DND-41 (cell line): ENCODE data around the gene CUBN.
A peak's percentile ranks its signal among the peaks of the same experiment; 100 is the strongest.

Source experiments
- ATAC-seq: fragments of 200-7000 bp; cut with Tn5 transposase; 3 replicates; pipeline ENCODE4 v1.9.1; 2021; ENCODE audit warnings: low read depth; ENCODE audit not compliant: insufficient read depth
- DNase-seq: peaks from one replicate; pipeline ENCODE4 v3.0.0-alpha.2; 2020
- H2AFZ ChIP-seq: 2 replicates; pipeline ENCODE4 v1.6.0; 2012; ENCODE audit warnings: low read depth, low read length
- H3K27ac ChIP-seq: 2 replicates; pipeline ENCODE4 v1.5.1; 2012; ENCODE audit warnings: low read length, inconsistent platforms
- H3K27me3 ChIP-seq: fragments of 200-600 bp; sonication (generic); 2 replicates; pipeline ENCODE4 v1.6.0; 2012; ENCODE audit warnings: low read length, mild to moderate bottlenecking, inconsistent platforms; ENCODE audit not compliant: insufficient read depth, poor library complexity
- H3K36me3 ChIP-seq: 2 replicates; pipeline ENCODE4 v1.5.1; 2012; ENCODE audit warnings: low read length, inconsistent platforms; ENCODE audit not compliant: insufficient read depth
- H3K4me1 ChIP-seq: 2 replicates; pipeline ENCODE4 v1.5.1; 2012; ENCODE audit warnings: mild to moderate bottlenecking, low read length; ENCODE audit not compliant: insufficient read depth
- H3K4me2 ChIP-seq: 2 replicates; pipeline ENCODE4 v1.6.0; 2012; ENCODE audit warnings: mild to moderate bottlenecking, moderate library complexity, low read length, inconsistent platforms; ENCODE audit not compliant: insufficient read depth
- H3K4me3 ChIP-seq, 2 experiments: fragments of 200-600 bp in 1 of 2; shearing (Covaris generic) in 1 of 2; 2 replicates each; pipeline ENCODE4 v1.5.1; 2012 to 2016; ENCODE audit warnings: inconsistent platforms in 2 of 2, low read length in 2 of 2, mild to moderate bottlenecking in 2 of 2, low read depth in 1 of 2, moderate library complexity in 1 of 2
- H3K79me2 ChIP-seq: 2 replicates; pipeline ENCODE4 v1.6.0; 2012; ENCODE audit warnings: low read length, inconsistent platforms; ENCODE audit not compliant: insufficient read depth
- H3K9ac ChIP-seq: 2 replicates; pipeline ENCODE4 v1.6.0; 2012; ENCODE audit warnings: low read depth, mild to moderate bottlenecking, inconsistent platforms, low read length, moderate library complexity
- H3K9me3 ChIP-seq: 2 replicates; pipeline ENCODE4 v1.5.1; 2012; ENCODE audit warnings: low read length, moderate library complexity, mild to moderate bottlenecking, inconsistent platforms; ENCODE audit not compliant: insufficient read depth, severe bottlenecking
- H4K20me1 ChIP-seq: 2 replicates; pipeline ENCODE4 v1.6.0; 2012; ENCODE audit warnings: low read length; ENCODE audit not compliant: insufficient read depth
- CTCF ChIP-seq: IDR thresholded peaks from 2 replicates; pipeline ENCODE4 v1.5.1; 2012; ENCODE audit warnings: borderline replicate concordance, low read length, moderate library complexity, mild to moderate bottlenecking; ENCODE audit not compliant: poor library complexity, severe bottlenecking; ENCODE audit errors: extremely low read depth
- EZH2 ChIP-seq: IDR thresholded peaks from 3 replicates; pipeline ENCODE4 v1.6.1; 2012; ENCODE audit warnings: borderline replicate concordance, low read depth, mild to moderate bottlenecking, moderate library complexity, low read length, inconsistent platforms; ENCODE audit not compliant: severe bottlenecking

CUBN gene

GRCh38 chr10:17176091-17176490 is 46.5 kb upstream of the CUBN start:
- no peak overlapping the region for H3K27ac ChIP-seq
- H2AFZ ChIP-seq, result no peak overlapping the region
- no peak overlapping the region for H3K9ac ChIP-seq
- no peak overlapping the region for H3K4me3 ChIP-seq
- H3K36me3 ChIP-seq, result no peaks in the 10 kb centered on the region
- ATAC-seq, result no peak
- no peak for DNase-seq
- H3K4me1 ChIP-seq, result peaks cover 9% of the 10 kb centered on the region
- TF ChIP-seq CTCF (no peak), EZH2 (no peak)
- no peaks in the 10 kb centered on the region; the same call in 1 of the 2 replicates for H4K20me1 ChIP-seq
- no peaks in the 10 kb centered on the region for H3K79me2 ChIP-seq
- no peaks in the 10 kb centered on the region for H3K9me3 ChIP-seq
- H3K27me3 ChIP-seq, result no peaks in the 10 kb centered on the region
- H3K4me2 ChIP-seq, result no peak overlapping the region

DNA sequence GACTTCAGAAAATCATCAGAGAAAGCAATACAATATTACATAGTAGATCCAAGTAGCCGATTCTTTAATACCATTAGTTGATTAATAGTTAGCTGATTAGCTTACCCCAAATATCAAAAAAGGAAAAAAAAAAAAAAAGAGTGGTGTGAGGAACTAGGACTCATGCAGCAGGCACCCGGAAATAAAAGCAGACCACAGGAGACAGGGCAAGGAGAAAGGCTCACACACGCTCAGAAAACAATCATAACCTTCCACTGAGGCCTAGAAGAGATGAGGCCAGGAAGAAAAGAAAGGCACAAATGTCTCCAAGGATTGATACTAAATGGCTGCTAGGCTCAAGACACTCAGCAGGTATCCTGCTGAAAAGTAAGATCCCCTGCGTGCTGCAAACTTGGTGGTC is 45.9 kb upstream of the CUBN start:
- H3K9me3 ChIP-seq, result no peaks in the 10 kb centered on the region
- H2AFZ ChIP-seq, result 0 out of 2 replicates have a peak overlapping the region, but pooled peaks have one; percentile 36
- peak overlapping the region; percentile 22; the same call in 1 of the 2 replicates for H3K9ac ChIP-seq
- no peak for DNase-seq
- H3K79me2 ChIP-seq, result no peaks in the 10 kb centered on the region
- H3K27me3 ChIP-seq, result no peaks in the 10 kb centered on the region
- H3K4me2 ChIP-seq, result peak overlapping the region; percentile 35; the same call in 1 of the 2 replicates
- H3K36me3 ChIP-seq, result no peaks in the 10 kb centered on the region
- H4K20me1 ChIP-seq, result no peaks in the 10 kb centered on the region; the same call in 1 of the 2 replicates
- ATAC-seq, result peak; percentile 59; the same call in 2 of the 3 replicates
- no peak for TF ChIP-seq EZH2
- TF ChIP-seq CTCF, result no peak
- H3K4me3 ChIP-seq, result no peak overlapping the region
- peak overlapping the region; percentile 22; the same call in 1 of the 2 replicates for H3K27ac ChIP-seq
- peaks cover 9% of the 10 kb centered on the region for H3K4me1 ChIP-seq

DNA sequence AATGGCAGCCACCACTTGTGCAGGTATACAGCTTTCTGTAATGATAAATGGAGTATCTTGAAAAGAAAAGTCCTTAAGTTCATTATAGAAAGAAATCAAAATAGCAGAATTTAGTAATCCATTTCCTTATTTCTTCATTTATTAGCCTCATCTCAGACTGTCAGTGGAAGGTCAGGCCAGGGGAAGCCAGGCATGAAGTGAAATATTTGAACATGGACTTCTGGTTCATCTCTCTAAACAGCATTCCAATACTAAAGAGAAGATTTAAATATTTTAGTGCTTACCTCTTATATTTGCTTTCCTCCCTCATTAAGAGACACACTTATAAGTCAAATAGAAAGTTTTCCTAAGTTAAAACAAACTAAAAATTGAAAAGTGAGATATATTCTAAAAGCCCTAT is 45.0 kb upstream of the CUBN start:
- no peak for TF ChIP-seq EZH2
- no peak for TF ChIP-seq CTCF
- Histone ChIP-seq H3K79me2 (no peaks in the 10 kb centered on the region), H3K4me3 (no peak overlapping the region), H3K36me3 (no peaks in the 10 kb centered on the region), H4K20me1 (no peaks in the 10 kb centered on the region; the same call in 1 of the 2 replicates), H3K4me2 (no peak overlapping the region), H2AFZ (no peak overlapping the region), H3K9ac (no peak overlapping the region), H3K9me3 (no peaks in the 10 kb centered on the region), H3K4me1 (peaks cover 9% of the 10 kb centered on the region), H3K27me3 (no peaks in the 10 kb centered on the region), H3K27ac (no peak overlapping the region)
- ATAC-seq, result no peak
- DNase-seq, result no peak

DNA sequence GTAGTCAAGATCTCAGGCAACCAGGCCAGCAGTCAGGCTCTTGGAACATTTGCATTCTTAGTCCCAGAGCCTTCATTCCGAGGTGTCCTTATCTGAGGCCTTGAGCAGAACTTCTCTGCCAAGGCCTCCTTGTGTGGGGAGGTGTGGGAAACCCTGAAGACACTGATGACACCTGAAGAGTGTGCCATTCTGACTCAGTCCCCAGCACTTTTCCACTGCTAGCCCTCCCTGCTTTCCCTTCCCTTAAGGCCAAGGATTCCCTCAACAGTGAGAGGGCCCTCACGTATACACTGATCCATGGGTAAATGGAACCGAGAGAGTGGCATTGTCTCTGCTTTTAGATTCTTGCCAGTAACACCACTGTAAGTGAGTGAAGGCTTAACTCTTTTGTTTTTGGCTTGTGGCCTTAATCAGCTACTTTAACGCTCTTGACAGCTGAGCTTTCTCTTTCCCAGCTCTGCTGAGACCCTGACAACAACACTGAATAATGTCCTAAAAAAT is 41.6 kb upstream of the CUBN start:
- Histone ChIP-seq H3K4me1 (peaks cover 9% of the 10 kb centered on the region), H3K27ac (no peak overlapping the region), H3K9me3 (no peaks in the 10 kb centered on the region), H2AFZ (no peak overlapping the region), H3K36me3 (0 out of 2 replicates have a peak, but pooled peaks cover 3% of the 10 kb centered on the region), H3K27me3 (no peaks in the 10 kb centered on the region), H3K4me2 (no peak overlapping the region), H3K4me3 (no peak overlapping the region), H3K9ac (no peak overlapping the region), H4K20me1 (no peaks in the 10 kb centered on the region), H3K79me2 (no peaks in the 10 kb centered on the region)
- ATAC-seq (no peak), DNase-seq (no peak)
- no peak for TF ChIP-seq EZH2
- TF ChIP-seq CTCF, result no peak
